Keratinocyte (primary cell): Measurements from ENCODE around the gene SEBOX. TPM values are rescaled to one million over a fixed set of nuclear protein-coding genes. Genes with fewer than 3 reads are reported as not detected.

Experiments used
- DNase-seq: peaks from one replicate; pipeline ENCODE4 v3.0.0-alpha.2; 2011; ENCODE audit warnings: low read depth, missing footprints, low spot score
- FAIRE-seq: peaks from 2 replicates; lab custom pipeline; 2011; peaks lifted over from hg19 to GRCh38; lab: Jason Lieb, UNC
- H2AFZ ChIP-seq: 2 replicates; pipeline ENCODE4 v1.6.0; 2012; ENCODE audit warnings: low read length, control low read depth, inconsistent platforms; ENCODE audit not compliant: control insufficient read depth
- H3K27ac ChIP-seq: 2 replicates; pipeline ENCODE4 v1.5.1; 2011; ENCODE audit warnings: low read length; ENCODE audit not compliant: control insufficient read depth, insufficient read depth
- H3K27me3 ChIP-seq: 3 replicates; pipeline ENCODE4 v1.6.0; 2011; ENCODE audit warnings: low read length; ENCODE audit not compliant: control insufficient read depth, insufficient read depth; ENCODE audit errors: extremely low read depth
- H3K36me3 ChIP-seq, 2 experiments: 2 replicates in 1 of 2; 3 replicates in 1 of 2; pipeline ENCODE4 v1.5.1; 2011; ENCODE audit warnings: low read length in 2 of 2, mild to moderate bottlenecking in 1 of 2; ENCODE audit not compliant: control insufficient read depth in 2 of 2, insufficient read depth in 2 of 2; ENCODE audit errors: extremely low read depth in 1 of 2
- H3K4me1 ChIP-seq: 3 replicates; pipeline ENCODE4 v1.5.1; 2011; ENCODE audit warnings: low read length; ENCODE audit not compliant: control insufficient read depth, insufficient read depth; ENCODE audit errors: extremely low read depth
- H3K4me2 ChIP-seq: 3 replicates; pipeline ENCODE4 v1.6.0; 2011; ENCODE audit warnings: low read depth, low read length; ENCODE audit not compliant: control insufficient read depth, insufficient read depth; ENCODE audit errors: extremely low read depth
- H3K4me3 ChIP-seq, 3 experiments: fragments of 200-600 bp in 1 of 3; sonication (generic) in 1 of 3; 2 replicates in 2 of 3; 3 replicates in 1 of 3; pipeline ENCODE4 v1.5.1; 2011 to 2016; ENCODE audit warnings: low read length in 3 of 3, mild to moderate bottlenecking in 3 of 3, control low read depth in 2 of 3, inconsistent platforms in 1 of 3, low read depth in 1 of 3, mixed read lengths in 1 of 3, mixed run types in 1 of 3, moderate library complexity in 1 of 3; ENCODE audit not compliant: control insufficient read depth in 2 of 3, insufficient read depth in 2 of 3; ENCODE audit errors: extremely low read depth in 1 of 3
- H3K79me2 ChIP-seq: 2 replicates; pipeline ENCODE4 v1.6.0; 2012; ENCODE audit warnings: low read length; ENCODE audit not compliant: control insufficient read depth, insufficient read depth
- H3K9ac ChIP-seq: 3 replicates; pipeline ENCODE4 v1.6.0; 2011; ENCODE audit warnings: low read length; ENCODE audit not compliant: control insufficient read depth, insufficient read depth; ENCODE audit errors: extremely low read depth
- H3K9me1 ChIP-seq: 3 replicates; pipeline ENCODE4 v1.6.0; 2011; ENCODE audit warnings: low read length; ENCODE audit not compliant: control insufficient read depth, insufficient read depth; ENCODE audit errors: extremely low read depth
- H3K9me3 ChIP-seq: 2 replicates; pipeline ENCODE4 v1.5.1; 2012; ENCODE audit warnings: low read depth, low read length; ENCODE audit not compliant: control insufficient read depth
- H4K20me1 ChIP-seq: 3 replicates; pipeline ENCODE4 v1.6.0; 2011; ENCODE audit warnings: low read length; ENCODE audit not compliant: control insufficient read depth, insufficient read depth; ENCODE audit errors: extremely low read depth
- CTCF ChIP-seq, 3 experiments: IDR thresholded peaks in 1 of 3; conservative IDR thresholded peaks in 1 of 3; optimal IDR thresholded peaks in 1 of 3; 2 replicates in 2 of 3; 3 replicates in 1 of 3; pipeline versions ENCODE3 to v1.5.1; 2011; ENCODE audit warnings: low read length in 3 of 3, mild to moderate bottlenecking in 3 of 3, moderate library complexity in 2 of 3, control low read depth in 1 of 3, inconsistent platforms in 1 of 3; ENCODE audit not compliant: insufficient read depth in 2 of 3; ENCODE audit errors: extremely low read depth in 1 of 3
- EZH2 ChIP-seq: IDR thresholded peaks from one replicate; pipeline ENCODE4 v1.6.1; 2012; ENCODE audit warnings: inconsistent platforms, mild to moderate bottlenecking, low read length, moderate library complexity
- dilution Hi-C: fragments of 300-500 bp; cut with MboI; formaldehyde crosslinking; loops from one replicate; pipeline ENCODE4 v1.7.0; 2020; ENCODE audit warnings: low sequenced_read_pairs; ENCODE audit not compliant: extremely low pct_ligation_motif_present
- polyA plus RNA-seq, 5 experiments: library from polyadenylated mRNA; depleted of rRNA in 3 of 5; stranded (reverse) in 3 of 5; stranded (forward) in 1 of 5; unstranded in 1 of 5; fragments of >200 nt; gene quantifications; 1 replicate in 1 of 5; 2 replicates in 3 of 5; 3 replicates in 1 of 5; pipeline versions ENCODE4 v1.2.1 to v1.2.3, GENCODE V29; 2011 to 2012; ENCODE audit warnings: missing spikeins in 2 of 5, low read depth in 1 of 5, low replicate concordance in 1 of 5

SEBOX gene
- polyA plus RNA-seq, 1 donor (not counting 4 experiments of a cell fraction or from before 2014, with no cell fraction given) = not detected

GRCh38 chr17:28357061-28357900, 7.7 kb downstream of the SEBOX start, which contains the start of gene POLDIP2:
Gene POLDIP2, minus strand, starts transcription at chr17:28357527. Its CDS starts 79 bp downstream, at chr17:28357448.
- Histone ChIP-seq H3K4me3 (peak within 1 kb of the TSS; percentile 92 to 98 (median 97)), H3K27ac (peak within 1 kb of the TSS; percentile 87), H3K4me2 (peak within 1 kb of the TSS; percentile 99), H2AFZ (peak within 1 kb of the TSS; percentile 91), H3K27me3 (no peaks in the 10 kb centered on the region), H3K79me2 (peaks cover 35% of the 10 kb centered on the region), H3K9me3 (no peaks in the 10 kb centered on the region), H3K9me1 (no peaks in the 10 kb centered on the region), H3K4me1 (peaks cover 15% of the 10 kb centered on the region), H3K36me3 (peaks cover 32 to 35% of the 10 kb centered on the region in 2 experiments), H3K9ac (peak within 1 kb of the TSS; percentile 93), H4K20me1 (no peaks in the 10 kb centered on the region)
- FAIRE-seq = no peak
- TF ChIP-seq EZH2 = no peak
- TF ChIP-seq CTCF (optimal IDR thresholded peaks at IDR 0.05 in 1 of 3, IDR thresholded peaks at IDR 0.05 in 1 of 3, conservative IDR thresholded peaks at IDR 0.05 in 1 of 3; ENCODE audit: extremely low read depth in 1 of 3, insufficient read depth in 2 of 3, low read length in 3 of 3) = no peak
- dilution Hi-C loops = no loop called here
- DNase-seq = no peak

DNA sequence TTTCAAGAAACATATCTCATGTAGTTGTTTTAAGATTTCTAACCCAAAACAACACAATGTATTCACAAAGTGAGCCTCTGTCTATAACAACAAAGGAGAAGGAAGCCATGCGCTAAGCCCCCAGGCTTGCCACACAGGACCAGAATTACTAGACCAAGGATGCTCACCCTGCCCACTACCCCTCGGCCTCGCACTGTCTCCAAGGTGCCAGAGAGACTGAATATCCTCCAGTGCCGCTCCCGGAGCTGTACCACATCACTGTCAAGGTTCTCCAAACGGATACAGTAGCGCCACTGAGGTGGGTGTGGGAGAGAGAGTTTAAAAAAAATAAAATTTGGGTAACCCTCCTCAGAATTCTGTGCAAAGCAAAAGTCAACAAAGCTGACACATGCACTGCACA, 14.7 kb downstream of the SEBOX start:
- H3K9ac ChIP-seq = no peak overlapping the region
- H3K9me3 ChIP-seq = no peaks in the 10 kb centered on the region
- no peak overlapping the region for H3K27ac ChIP-seq
- TF ChIP-seq CTCF (optimal IDR thresholded peaks at IDR 0.05 in 1 of 3, IDR thresholded peaks at IDR 0.05 in 1 of 3, conservative IDR thresholded peaks at IDR 0.05 in 1 of 3; ENCODE audit: extremely low read depth in 1 of 3, insufficient read depth in 2 of 3, low read length in 3 of 3) (no peak), EZH2 (no peak)
- H3K36me3 ChIP-seq = peaks cover 53 to 56% of the 10 kb centered on the region in 2 experiments
- no peak overlapping the region for H3K4me2 ChIP-seq
- dilution Hi-C loops = no loop called here
- no peaks in the 10 kb centered on the region for H3K27me3 ChIP-seq
- H3K9me1 ChIP-seq = no peaks in the 10 kb centered on the region
- H3K4me3 ChIP-seq = no peak overlapping the region
- H3K4me1 ChIP-seq = peaks cover 29% of the 10 kb centered on the region
- no peaks in the 10 kb centered on the region for H4K20me1 ChIP-seq
- H3K79me2 ChIP-seq = peaks cover 6% of the 10 kb centered on the region
- DNase-seq = no peak
- no peak for FAIRE-seq
- no peak overlapping the region for H2AFZ ChIP-seq
